ENCODE measurements around the gene LZTS3. TPM values are rescaled to one million over a fixed set of nuclear protein-coding genes. Genes with fewer than 3 reads are reported as not detected.

Gene LZTS3
- total and polyA plus RNA-seq, 2 of the 13 experiments (the other 11 are each of a cell fraction or from before 2014, with no cell fraction given), result 10.1 to 31.3 TPM

- 92% methylated on average over 25 of the region's 25 CpGs for WGBS (ENCODE audit: low lambda C conversion rate)
- no peaks in the 10 kb centered on the region for H3K79me2 ChIP-seq (ENCODE audit: insufficient read depth, low read length)
- H3K4me1 ChIP-seq (ENCODE audit: insufficient read depth, low read length), result peaks cover 68% of the 10 kb centered on the region
- DNase-seq (ENCODE audit: low spot score) (no peak), FAIRE-seq (no peak), ATAC-seq (no peak)
- H3K4me2 ChIP-seq (ENCODE audit: low read depth, low read length), result peak overlapping the region; percentile 96
- BruUV-seq (replicated peaks), result no TSS peak
- peak overlapping the region; percentile 50 to 76 (median 55); a peak in 5 of 6 replicates for H3K4me3 ChIP-seq (replicated peaks in 1 of 3; ENCODE audit: insufficient read depth in 1 of 3, low read depth in 2 of 3, low read length in 3 of 3)
- CTCF ChIA-PET (ENCODE audit: low intra/inter-chr PET ratio, low total read pairs), result interaction anchor here (1.5 kb wide), 1 partner anchor 50 kb away, joined by 8 read pairs; no protein-coding TSS in a partner anchor
- H3K27ac ChIP-seq (ENCODE audit: extremely low read length, insufficient read depth, low read length), result peak overlapping the region; percentile 64
- no peaks in the 10 kb centered on the region for H3K9me3 ChIP-seq (ENCODE audit: low read length)
- intact Hi-C loops (cut with micrococcal nuclease; ENCODE audit: unreplicated experiment), result loop anchor here (10.0 kb wide), 1 partner anchor 77 kb away; no protein-coding TSS in a partner anchor
- no peaks in the 10 kb centered on the region for H4K20me1 ChIP-seq (ENCODE audit: insufficient read depth, low read length)
- POLR2A ChIA-PET, result interaction anchor here (0.7 to 6.5 kb wide), 7 partner anchors 8 to 57 kb away, joined by 3 to 81 read pairs (median 3); partner anchors contain the start of genes FASTKD5, ITPA and UBOX5
- no peaks in the 10 kb centered on the region; a peak in 1 of 5 replicates for H3K27me3 ChIP-seq (ENCODE audit: control insufficient read depth in 1 of 2, insufficient read depth in 2 of 2, low read length in 2 of 2)
- peak overlapping the region; percentile 76 for H3K9ac ChIP-seq (ENCODE audit: insufficient read depth, low read depth, low read length)
- no peaks in the 10 kb centered on the region for H3K36me3 ChIP-seq (replicated peaks in 1 of 2; ENCODE audit: control insufficient read depth in 1 of 2, insufficient read depth in 2 of 2, low read length in 2 of 2)
- in situ Hi-C loops (cut with HindIII; ENCODE audit: extremely low pct_ligation_motif_present, low pct_unique_long_range_greater_than_20kb), result no loop called here
- TF ChIP-seq GPN1 (CRISPR knock-in tag; IDR thresholded peaks at IDR 0.05; ENCODE audit: borderline replicate concordance), result 0 out of 2 replicates have a peak, but pooled peaks have one; percentile 12
- no peak for TF ChIP-seq ZHX1 (CRISPR knock-in tag; IDR thresholded peaks at IDR 0.05; ENCODE audit: low read depth)
- TF ChIP-seq PRMT3 (CRISPR knock-in tag; IDR thresholded peaks at IDR 0.05; ENCODE audit: borderline replicate concordance, low read depth), result no peak
- TF ChIP-seq MIER2 (CRISPR knock-in tag; IDR thresholded peaks at IDR 0.05), result 0 out of 2 replicates have a peak, but pooled peaks have one; percentile 5
- 0 out of 2 replicates have a peak, but pooled peaks have one; percentile 1 for TF ChIP-seq HMG20B (CRISPR knock-in tag; conservative IDR thresholded peaks at IDR 0.05)
- 0 out of 2 replicates have a peak, but pooled peaks have one; percentile 9 for TF ChIP-seq RELA (CRISPR knock-in tag; IDR thresholded peaks at IDR 0.05)
- H2AFZ ChIP-seq (ENCODE audit: low read length), result no peak overlapping the region
Observed at GRCh38 chr20:3167738-3168078, 5.6 kb downstream of the LZTS3 start.
